Epithelial cell of proximal tubule (primary cell): ENCODE measurements around the gene FGF18. TPM values are rescaled to one million over a fixed set of nuclear protein-coding genes. Genes with fewer than 3 reads are reported as not detected.

ENCODE experiments used
- DNase-seq: peaks from one replicate; pipeline ENCODE4 v3.0.0-alpha.2; 2011; ENCODE audit warnings: low read depth
- H3K4me3 ChIP-seq: 2 replicates; pipeline ENCODE4 v1.5.1; 2011; ENCODE audit warnings: low read depth, mild to moderate bottlenecking, low read length
- CTCF ChIP-seq: conservative IDR thresholded peaks from 2 replicates; pipeline ENCODE4 v1.5.1; 2012; ENCODE audit warnings: low read depth, mild to moderate bottlenecking, low read length
- total RNA-seq: library from RNA; depleted of rRNA; stranded (reverse); fragments of >200 nt; gene quantifications from 2 replicates; pipeline ENCODE4 v1.2.3, GENCODE V29; 2015

Gene FGF18
- total RNA-seq, 1 donor from 2014 or later, result not detected

- H3K4me3 ChIP-seq, result no peak overlapping the region
- DNase-seq, result no peak
- peak; percentile 78 for TF ChIP-seq CTCF
Measured at GRCh38 chr5:171484460-171484899, 65.0 kb downstream of the FGF18 start.

- no peak overlapping the region for H3K4me3 ChIP-seq
- TF ChIP-seq CTCF, result no peak
- DNase-seq, result no peak
Measured at GRCh38 chr5:171485668-171486067, 66.2 kb downstream of the FGF18 start.

- TF ChIP-seq CTCF, result no peak
- no peak for DNase-seq
- H3K4me3 ChIP-seq, result no peak overlapping the region
Measured at GRCh38 chr5:171486613-171487012, 67.2 kb downstream of the FGF18 start.

GRCh38 chr5:171488876-171489275, 69.4 kb downstream of the FGF18 start:
- DNase-seq, result no peak
- no peak overlapping the region for H3K4me3 ChIP-seq
- TF ChIP-seq CTCF, result no peak

- DNase-seq, result no peak
- no peak overlapping the region for H3K4me3 ChIP-seq
- TF ChIP-seq CTCF, result no peak
Measured at GRCh38 chr5:171492781-171493180, 73.3 kb downstream of the FGF18 start.

GRCh38 chr5:171493646-171494393, 74.4 kb downstream of the FGF18 start:
- no peak overlapping the region for H3K4me3 ChIP-seq
- TF ChIP-seq CTCF, result no peak
- DNase-seq, result no peak

- no peak overlapping the region for H3K4me3 ChIP-seq
- no peak for TF ChIP-seq CTCF
- no peak for DNase-seq
Measured at GRCh38 chr5:171494452-171495121, 75.1 kb downstream of the FGF18 start.
